Activated CD8-positive, alpha-beta memory T cell treated with anti-CD3 and anti-CD28 coated beads for 24 hours (primary cell): ENCODE results near the gene DMD.
"Not testable (repeated sequence)": the region's sequence is repeated elsewhere in the genome, so short reads cannot be mapped to it uniquely, and the experiment has no call there.

Experiments
- DNase-seq: peaks from one replicate; pipeline ENCODE4 v3.0.0-alpha.2; 2020

Gene DMD

GRCh38 chrX:31934015-31934414, 1277.3 kb downstream of the DMD start:
- no peak for DNase-seq

GRCh38 chrX:31932769-31933168, 1278.6 kb downstream of the DMD start:
- DNase-seq, result no peak

- DNase-seq, result not testable (repeated sequence)
Observed at GRCh38 chrX:31932320-31932719, 1279.0 kb downstream of the DMD start.

GRCh38 chrX:31931225-31931624, 1280.1 kb downstream of the DMD start:
- DNase-seq, result no peak

GRCh38 chrX:31929366-31929765, 1282.0 kb downstream of the DMD start:
- no peak for DNase-seq

GRCh38 chrX:31921236-31921635, 1290.1 kb downstream of the DMD start:
- no peak for DNase-seq

GRCh38 chrX:31909850-31910572, 1301.3 kb downstream of the DMD start:
- no peak for DNase-seq

- DNase-seq, result no peak
Observed at GRCh38 chrX:31894152-31894551, 1317.2 kb downstream of the DMD start.

- no peak for DNase-seq
Observed at GRCh38 chrX:31893525-31893924, 1317.8 kb downstream of the DMD start.

- DNase-seq, result no peak
Observed at GRCh38 chrX:31889088-31889487, 1322.3 kb downstream of the DMD start.

GRCh38 chrX:31884535-31884934, 1326.8 kb downstream of the DMD start:
- no peak for DNase-seq

- DNase-seq, result no peak
Observed at GRCh38 chrX:31872007-31872406, 1339.3 kb downstream of the DMD start.

GRCh38 chrX:31870267-31870666, 1341.1 kb downstream of the DMD start:
- DNase-seq, result no peak

GRCh38 chrX:31860686-31861085, 1350.7 kb downstream of the DMD start:
- no peak for DNase-seq

GRCh38 chrX:31858915-31859314, 1352.4 kb downstream of the DMD start:
- no peak for DNase-seq

- DNase-seq, result no peak
Observed at GRCh38 chrX:31854716-31855115, 1356.6 kb downstream of the DMD start.

- no peak for DNase-seq
Observed at GRCh38 chrX:31851761-31852160, 1359.6 kb downstream of the DMD start.

- DNase-seq, result no peak
Observed at GRCh38 chrX:31847773-31848172, 1363.6 kb downstream of the DMD start.

- DNase-seq, result no peak
Observed at GRCh38 chrX:31845003-31845402, 1366.3 kb downstream of the DMD start.

GRCh38 chrX:31838617-31839016, 1372.7 kb downstream of the DMD start:
- no peak for DNase-seq

GRCh38 chrX:31837445-31838049, 1373.8 kb downstream of the DMD start:
- no peak for DNase-seq

- DNase-seq, result no peak
Observed at GRCh38 chrX:31836479-31836878, 1374.9 kb downstream of the DMD start.

GRCh38 chrX:31832263-31832662, 1379.1 kb downstream of the DMD start:
- DNase-seq, result no peak

GRCh38 chrX:31820430-31821210, 1390.7 kb downstream of the DMD start:
- no peak for DNase-seq
